ENCODE results near the gene PARD3. TPM values are rescaled to one million over a fixed set of nuclear protein-coding genes. Genes with fewer than 3 reads are reported as not detected.

The PARD3 gene
- total RNA-seq, 3 donors from 2014 or later = 0.35 to 0.53 (median 0.37) TPM

GRCh38 chr10:34565934-34566333 lies 249.2 kb downstream of the PARD3 start:
- Mint-ChIP-seq H3K36me3 (ENCODE audit: insufficient read depth) (no peaks in the 10 kb centered on the region), H3K27me3 (ENCODE audit: low read depth) (peaks cover 4% of the 10 kb centered on the region), H3K4me3 (no peak overlapping the region), H3K4me1 (ENCODE audit: low read depth) (no peaks in the 10 kb centered on the region), H3K9me3 (no peaks in the 10 kb centered on the region)
- ATAC-seq (no peak), DNase-seq (no peak)

GRCh38 chr10:34558093-34558583 lies 257.0 kb downstream of the PARD3 start:
- H3K4me1 Mint-ChIP-seq (ENCODE audit: low read depth) = no peaks in the 10 kb centered on the region
- no peak overlapping the region for H3K4me3 Mint-ChIP-seq
- no peaks in the 10 kb centered on the region for H3K9me3 Mint-ChIP-seq
- ATAC-seq (no peak), DNase-seq (no peak)
- no peaks in the 10 kb centered on the region for H3K36me3 Mint-ChIP-seq (ENCODE audit: insufficient read depth)
- H3K27me3 Mint-ChIP-seq (ENCODE audit: low read depth) = no peaks in the 10 kb centered on the region

GRCh38 chr10:34557173-34557572 lies 257.9 kb downstream of the PARD3 start:
- no peaks in the 10 kb centered on the region for H3K4me1 Mint-ChIP-seq (ENCODE audit: low read depth)
- H3K36me3 Mint-ChIP-seq (ENCODE audit: insufficient read depth) = no peaks in the 10 kb centered on the region
- no peaks in the 10 kb centered on the region for H3K27me3 Mint-ChIP-seq (ENCODE audit: low read depth)
- DNase-seq = no peak
- no peak overlapping the region for H3K4me3 Mint-ChIP-seq
- no peak for ATAC-seq
- H3K9me3 Mint-ChIP-seq = no peaks in the 10 kb centered on the region

- Mint-ChIP-seq H3K9me3 (no peaks in the 10 kb centered on the region), H3K36me3 (ENCODE audit: insufficient read depth) (no peaks in the 10 kb centered on the region), H3K4me1 (ENCODE audit: low read depth) (no peaks in the 10 kb centered on the region), H3K4me3 (no peak overlapping the region), H3K27me3 (ENCODE audit: low read depth) (no peaks in the 10 kb centered on the region)
- ATAC-seq = no peak
- DNase-seq = no peak
These were observed 259.4 kb downstream of the PARD3 start for GRCh38 chr10:34555653-34556052.

GRCh38 chr10:34553747-34554146 lies 261.3 kb downstream of the PARD3 start:
- H3K4me1 Mint-ChIP-seq (ENCODE audit: low read depth) = no peaks in the 10 kb centered on the region
- H3K9me3 Mint-ChIP-seq = no peaks in the 10 kb centered on the region
- DNase-seq = no peak
- no peak for ATAC-seq
- H3K27me3 Mint-ChIP-seq (ENCODE audit: low read depth) = no peaks in the 10 kb centered on the region
- H3K4me3 Mint-ChIP-seq = no peak overlapping the region
- no peaks in the 10 kb centered on the region for H3K36me3 Mint-ChIP-seq (ENCODE audit: insufficient read depth)

GRCh38 chr10:34551295-34551694 lies 263.8 kb downstream of the PARD3 start:
- H3K4me3 Mint-ChIP-seq = no peak overlapping the region
- DNase-seq = no peak
- no peak for ATAC-seq
- H3K36me3 Mint-ChIP-seq (ENCODE audit: insufficient read depth) = no peaks in the 10 kb centered on the region
- peaks cover 2% of the 10 kb centered on the region for H3K27me3 Mint-ChIP-seq (ENCODE audit: low read depth)
- no peaks in the 10 kb centered on the region for H3K9me3 Mint-ChIP-seq
- H3K4me1 Mint-ChIP-seq (ENCODE audit: low read depth) = no peaks in the 10 kb centered on the region

- DNase-seq (no peak), ATAC-seq (no peak)
- H3K9me3 Mint-ChIP-seq = no peaks in the 10 kb centered on the region
- no peaks in the 10 kb centered on the region for H3K36me3 Mint-ChIP-seq (ENCODE audit: insufficient read depth)
- H3K4me3 Mint-ChIP-seq = no peak overlapping the region
- H3K4me1 Mint-ChIP-seq (ENCODE audit: low read depth) = no peaks in the 10 kb centered on the region
- peaks cover 2% of the 10 kb centered on the region for H3K27me3 Mint-ChIP-seq (ENCODE audit: low read depth)
These were observed 265.1 kb downstream of the PARD3 start for GRCh38 chr10:34549953-34550352.

GRCh38 chr10:34549001-34549400 lies 266.1 kb downstream of the PARD3 start:
- no peaks in the 10 kb centered on the region for H3K4me1 Mint-ChIP-seq (ENCODE audit: low read depth)
- no peak overlapping the region for H3K4me3 Mint-ChIP-seq
- DNase-seq (no peak), ATAC-seq (no peak)
- H3K27me3 Mint-ChIP-seq (ENCODE audit: low read depth) = peaks cover 2% of the 10 kb centered on the region
- H3K9me3 Mint-ChIP-seq = no peaks in the 10 kb centered on the region
- H3K36me3 Mint-ChIP-seq (ENCODE audit: insufficient read depth) = no peaks in the 10 kb centered on the region

- ATAC-seq (no peak), DNase-seq (no peak)
- Mint-ChIP-seq H3K4me3 (no peak overlapping the region), H3K9me3 (no peaks in the 10 kb centered on the region), H3K36me3 (ENCODE audit: insufficient read depth) (no peaks in the 10 kb centered on the region), H3K27me3 (ENCODE audit: low read depth) (peaks cover 2% of the 10 kb centered on the region), H3K4me1 (ENCODE audit: low read depth) (no peaks in the 10 kb centered on the region)
These were observed 266.6 kb downstream of the PARD3 start for GRCh38 chr10:34548466-34548865.

- Mint-ChIP-seq H3K9me3 (no peaks in the 10 kb centered on the region), H3K27me3 (ENCODE audit: low read depth) (peaks cover 2% of the 10 kb centered on the region), H3K4me3 (no peak overlapping the region), H3K4me1 (ENCODE audit: low read depth) (no peaks in the 10 kb centered on the region), H3K36me3 (ENCODE audit: insufficient read depth) (no peaks in the 10 kb centered on the region)
- DNase-seq (no peak), ATAC-seq (no peak)
These were observed 267.4 kb downstream of the PARD3 start for GRCh38 chr10:34547695-34548094.

GRCh38 chr10:34547291-34547690 lies 267.8 kb downstream of the PARD3 start:
- Mint-ChIP-seq H3K36me3 (ENCODE audit: insufficient read depth) (no peaks in the 10 kb centered on the region), H3K4me1 (ENCODE audit: low read depth) (no peaks in the 10 kb centered on the region), H3K27me3 (ENCODE audit: low read depth) (peaks cover 2% of the 10 kb centered on the region), H3K9me3 (no peaks in the 10 kb centered on the region), H3K4me3 (no peak overlapping the region)
- ATAC-seq = no peak
- no peak for DNase-seq

- DNase-seq (no peak), ATAC-seq (no peak)
- H3K4me3 Mint-ChIP-seq = no peak overlapping the region
- H3K36me3 Mint-ChIP-seq (ENCODE audit: insufficient read depth) = no peaks in the 10 kb centered on the region
- no peaks in the 10 kb centered on the region for H3K9me3 Mint-ChIP-seq
- peaks cover 2% of the 10 kb centered on the region for H3K27me3 Mint-ChIP-seq (ENCODE audit: low read depth)
- H3K4me1 Mint-ChIP-seq (ENCODE audit: low read depth) = no peaks in the 10 kb centered on the region
These were observed 270.7 kb downstream of the PARD3 start for GRCh38 chr10:34544400-34544799.

- Mint-ChIP-seq H3K4me1 (ENCODE audit: low read depth) (no peaks in the 10 kb centered on the region), H3K9me3 (no peaks in the 10 kb centered on the region), H3K36me3 (ENCODE audit: insufficient read depth) (no peaks in the 10 kb centered on the region), H3K27me3 (ENCODE audit: low read depth) (peaks cover 2% of the 10 kb centered on the region), H3K4me3 (no peak overlapping the region)
- ATAC-seq = no peak
- DNase-seq = no peak
These were observed 271.4 kb downstream of the PARD3 start for GRCh38 chr10:34543716-34544115.

- ATAC-seq (no peak), DNase-seq (no peak)
- no peak overlapping the region for H3K4me3 Mint-ChIP-seq
- no peaks in the 10 kb centered on the region for H3K27me3 Mint-ChIP-seq (ENCODE audit: low read depth)
- no peaks in the 10 kb centered on the region for H3K4me1 Mint-ChIP-seq (ENCODE audit: low read depth)
- no peaks in the 10 kb centered on the region for H3K36me3 Mint-ChIP-seq (ENCODE audit: insufficient read depth)
- no peaks in the 10 kb centered on the region for H3K9me3 Mint-ChIP-seq
These were observed 274.6 kb downstream of the PARD3 start for GRCh38 chr10:34540492-34540891.

- no peak for DNase-seq
- no peak for ATAC-seq
- Mint-ChIP-seq H3K9me3 (no peaks in the 10 kb centered on the region), H3K36me3 (ENCODE audit: insufficient read depth) (no peaks in the 10 kb centered on the region), H3K4me1 (ENCODE audit: low read depth) (no peaks in the 10 kb centered on the region), H3K27me3 (ENCODE audit: low read depth) (peaks cover 2% of the 10 kb centered on the region), H3K4me3 (no peak overlapping the region)
These were observed 275.4 kb downstream of the PARD3 start for GRCh38 chr10:34539533-34540315.
